H9 (cell line): ENCODE results near the gene HSPA4. TPM values are rescaled to one million over a fixed set of nuclear protein-coding genes. Genes with fewer than 3 reads are reported as not detected.

Source experiments
- DNase-seq: peaks from one replicate; pipeline ENCODE4 v3.0.0-alpha.2; 2017
- H2AFZ ChIP-seq: one replicate; pipeline ENCODE4 v1.6.1; 2013; ENCODE audit warnings: mild to moderate bottlenecking, low read length, control low read depth, moderate library complexity
- H2AK5ac ChIP-seq: 2 replicates; pipeline ENCODE4 v1.6.1; 2013; ENCODE audit warnings: low read length, control low read depth, mixed read lengths; ENCODE audit not compliant: insufficient read length
- H2BK120ac ChIP-seq: one replicate; pipeline ENCODE4 v1.6.1; 2013; ENCODE audit warnings: low read depth, mild to moderate bottlenecking, low read length, control low read depth, inconsistent platforms; ENCODE audit not compliant: poor library complexity, severe bottlenecking
- H2BK12ac ChIP-seq: 2 replicates; pipeline ENCODE4 v1.6.1; 2013; ENCODE audit warnings: low read length, control low read depth, mixed read lengths, low read depth; ENCODE audit not compliant: insufficient read length
- H2BK15ac ChIP-seq: 2 replicates; pipeline ENCODE4 v1.6.1; 2013; ENCODE audit warnings: low read depth, low read length, control low read depth
- H2BK20ac ChIP-seq: one replicate; pipeline ENCODE4 v1.6.1; 2013; ENCODE audit warnings: low read depth, mild to moderate bottlenecking, low read length, control low read depth, inconsistent platforms; ENCODE audit not compliant: poor library complexity, severe bottlenecking
- H2BK5ac ChIP-seq: 2 replicates; pipeline ENCODE4 v1.6.1; 2013; ENCODE audit warnings: low read length, control low read depth, mixed read lengths; ENCODE audit not compliant: insufficient read length
- H3K14ac ChIP-seq: 2 replicates; pipeline ENCODE4 v1.6.1; 2013; ENCODE audit warnings: low read length, control low read depth; ENCODE audit not compliant: insufficient read depth
- H3K18ac ChIP-seq: 2 replicates; pipeline ENCODE4 v1.6.1; 2013; ENCODE audit warnings: low read depth, mild to moderate bottlenecking, mixed read lengths, low read length, control low read depth; ENCODE audit not compliant: insufficient read length
- H3K23ac ChIP-seq: 2 replicates; pipeline ENCODE4 v1.6.1; 2013; ENCODE audit warnings: low read length, control low read depth, mixed read lengths, low read depth; ENCODE audit not compliant: insufficient read length
- H3K23me2 ChIP-seq: 2 replicates; pipeline ENCODE4 v1.6.1; 2013; ENCODE audit warnings: low read depth, mild to moderate bottlenecking, mixed read lengths, low read length, control low read depth; ENCODE audit not compliant: insufficient read length, poor library complexity, severe bottlenecking
- H3K27ac ChIP-seq: 2 replicates; pipeline ENCODE4 v1.5.1; 2013; ENCODE audit warnings: low read length, control low read depth, mixed read lengths, low read depth; ENCODE audit not compliant: insufficient read length
- H3K27me3 ChIP-seq: 2 replicates; pipeline ENCODE4 v1.6.1; 2013; ENCODE audit warnings: low read length, control low read depth, inconsistent platforms; ENCODE audit not compliant: insufficient read depth
- H3K4ac ChIP-seq: 2 replicates; pipeline ENCODE4 v1.6.1; 2013; ENCODE audit warnings: low read depth, mild to moderate bottlenecking, control low read depth, inconsistent platforms, low read length, moderate library complexity
- H3K4me1 ChIP-seq: 2 replicates; pipeline ENCODE4 v1.6.1; 2013; ENCODE audit warnings: low read length, control low read depth, inconsistent platforms; ENCODE audit not compliant: insufficient read depth
- H3K4me2 ChIP-seq: 2 replicates; pipeline ENCODE4 v1.6.1; 2013; ENCODE audit warnings: low read length, control low read depth, mixed read lengths; ENCODE audit not compliant: insufficient read length, insufficient read depth
- H3K56ac ChIP-seq: 2 replicates; pipeline ENCODE4 v1.6.1; 2013; ENCODE audit warnings: low read depth, mild to moderate bottlenecking, mixed read lengths, low read length, control low read depth; ENCODE audit not compliant: insufficient read length
- H3K79me1 ChIP-seq: 2 replicates; pipeline ENCODE4 v1.6.1; 2013; ENCODE audit warnings: low read depth, mild to moderate bottlenecking, moderate library complexity, low read length, control low read depth, inconsistent platforms; ENCODE audit not compliant: insufficient read depth, poor library complexity, severe bottlenecking
- H3K79me2 ChIP-seq: 2 replicates; pipeline ENCODE4 v1.6.1; 2013; ENCODE audit warnings: low read length, control low read depth, inconsistent platforms; ENCODE audit not compliant: insufficient read depth
- H3K9ac ChIP-seq: 2 replicates; pipeline ENCODE4 v1.6.1; 2013; ENCODE audit warnings: low read length, control low read depth, mixed read lengths; ENCODE audit not compliant: insufficient read length; ENCODE audit errors: extremely low read depth
- H3K9me3 ChIP-seq: one replicate; pipeline ENCODE4 v1.6.1; 2013; ENCODE audit warnings: low read depth, low read length, inconsistent platforms; ENCODE audit not compliant: control insufficient read depth
- H3T11ph ChIP-seq: one replicate; pipeline ENCODE4 v1.6.1; 2013; ENCODE audit warnings: mild to moderate bottlenecking, low read length, control low read depth, inconsistent platforms
- H4K20me1 ChIP-seq: one replicate; pipeline ENCODE4 v1.6.1; 2013; ENCODE audit not compliant: control insufficient read depth, insufficient read length, insufficient read depth
- H4K5ac ChIP-seq: 2 replicates; pipeline ENCODE4 v1.6.1; 2013; ENCODE audit warnings: low read depth, mild to moderate bottlenecking, mixed read lengths, low read length, control low read depth; ENCODE audit not compliant: insufficient read length
- H4K8ac ChIP-seq: replicated peaks from 2 replicates; pipeline ENCODE4 v1.6.1; 2013; ENCODE audit warnings: low read length, control low read depth, mixed read lengths, low read depth; ENCODE audit not compliant: insufficient read length
- H4K91ac ChIP-seq: 2 replicates; pipeline ENCODE4 v1.6.1; 2013; ENCODE audit warnings: low read depth, mild to moderate bottlenecking, moderate library complexity, mixed read lengths, low read length, control low read depth; ENCODE audit not compliant: insufficient read length
- H3K27ac Mint-ChIP-seq, 3 experiments: 2 replicates in 2 of 3; 3 replicates in 1 of 3; pipeline ENCODE4 v1.8.0; 2020 to 2021; ENCODE audit warnings: mixed read lengths in 3 of 3, mild to moderate bottlenecking in 1 of 3, moderate library complexity in 1 of 3
- H3K27me3 Mint-ChIP-seq: 2 replicates; pipeline ENCODE4 v1.8.0; 2021; ENCODE audit warnings: low read depth, mild to moderate bottlenecking, moderate library complexity, mixed read lengths
- H3K36me3 Mint-ChIP-seq, 3 experiments: 2 replicates in 2 of 3; 3 replicates in 1 of 3; pipeline ENCODE4 v1.8.0; 2020 to 2021; ENCODE audit warnings: low read depth in 3 of 3, mixed read lengths in 3 of 3; ENCODE audit not compliant: insufficient read depth in 1 of 3
- H3K4me1 Mint-ChIP-seq, 2 experiments: 2 replicates each; pipeline ENCODE4 v1.8.0; 2020; ENCODE audit warnings: mixed read lengths in 2 of 2
- H3K4me3 Mint-ChIP-seq, 2 experiments: 2 replicates in 1 of 2; 3 replicates in 1 of 2; pipeline ENCODE4 v1.8.0; 2020 to 2021; ENCODE audit warnings: mild to moderate bottlenecking in 2 of 2, mixed read lengths in 2 of 2, moderate library complexity in 1 of 2
- H3K9me3 Mint-ChIP-seq, 2 experiments: 2 replicates in 1 of 2; 3 replicates in 1 of 2; pipeline ENCODE4 v1.8.0; 2020; ENCODE audit warnings: mild to moderate bottlenecking in 2 of 2, mixed read lengths in 2 of 2, moderate library complexity in 1 of 2
- WGBS: extraction: QIAGEN DNeasy Blood & Tissue Kit; methylation state at CpG from one replicate; pipeline ENCODE4 v1.1.7; 2013; ENCODE audit warnings: missing lambda C conversion rate, low lambda C conversion rate, mixed read lengths; ENCODE audit not compliant: insufficient read length; ENCODE audit errors: extremely low coverage; 5-methylcytosine and 5-hydroxymethylcytosine counted together
- total RNA-seq: library from RNA; stranded (reverse); gene quantifications from 2 replicates; pipeline ENCODE4 v1.2.1, GENCODE V29; 2021
- TF ChIP-seq, protein P1 (sequence below): fragments of 200-600 bp; sonication (generic); conservative IDR thresholded peaks from 3 replicates; pipeline ENCODE4 v1.8.0; 2021; ENCODE audit warnings: antibody characterized with exemption, mild to moderate bottlenecking

HSPA4 gene
- total RNA-seq, 1 experiment from 2014 or later: 293 TPM

GRCh38 chr5:133117166-133117911 lies 65.5 kb downstream of the HSPA4 start:
- no peaks in the 10 kb centered on the region; the same call in 1 of the 2 replicates for H3K27me3 Mint-ChIP-seq
- Histone ChIP-seq H3T11ph (no peak overlapping the region), H4K5ac (no peak overlapping the region), H4K91ac (no peak overlapping the region), H2BK15ac (no peak overlapping the region), H3K14ac (no peak overlapping the region), H4K20me1 (no peaks in the 10 kb centered on the region), H3K27ac (no peak overlapping the region), H2BK5ac (no peak overlapping the region), H2AK5ac (no peak overlapping the region), H3K56ac (no peak overlapping the region), H4K8ac (no peak overlapping the region), H3K4me2 (no peak overlapping the region), H3K4me1 (no peaks in the 10 kb centered on the region), H3K23ac (no peak overlapping the region), H2BK12ac (no peak overlapping the region), H3K23me2 (no peaks in the 10 kb centered on the region), H3K9me3 (no peaks in the 10 kb centered on the region), H3K4ac (no peak overlapping the region), H2BK120ac (no peak overlapping the region), H3K27me3 (no peaks in the 10 kb centered on the region), H3K9ac (no peak overlapping the region), H2AFZ (no peak overlapping the region), H3K79me1 (no peaks in the 10 kb centered on the region), H3K79me2 (no peaks in the 10 kb centered on the region), H3K18ac (no peak overlapping the region), H2BK20ac (no peak overlapping the region)
- no peaks in the 10 kb centered on the region for H3K9me3 Mint-ChIP-seq
- H3K4me3 Mint-ChIP-seq: no peak overlapping the region
- peaks cover 14 to 20% of the 10 kb centered on the region in 2 experiments for H3K4me1 Mint-ChIP-seq
- TF ChIP-seq, protein P1, sequence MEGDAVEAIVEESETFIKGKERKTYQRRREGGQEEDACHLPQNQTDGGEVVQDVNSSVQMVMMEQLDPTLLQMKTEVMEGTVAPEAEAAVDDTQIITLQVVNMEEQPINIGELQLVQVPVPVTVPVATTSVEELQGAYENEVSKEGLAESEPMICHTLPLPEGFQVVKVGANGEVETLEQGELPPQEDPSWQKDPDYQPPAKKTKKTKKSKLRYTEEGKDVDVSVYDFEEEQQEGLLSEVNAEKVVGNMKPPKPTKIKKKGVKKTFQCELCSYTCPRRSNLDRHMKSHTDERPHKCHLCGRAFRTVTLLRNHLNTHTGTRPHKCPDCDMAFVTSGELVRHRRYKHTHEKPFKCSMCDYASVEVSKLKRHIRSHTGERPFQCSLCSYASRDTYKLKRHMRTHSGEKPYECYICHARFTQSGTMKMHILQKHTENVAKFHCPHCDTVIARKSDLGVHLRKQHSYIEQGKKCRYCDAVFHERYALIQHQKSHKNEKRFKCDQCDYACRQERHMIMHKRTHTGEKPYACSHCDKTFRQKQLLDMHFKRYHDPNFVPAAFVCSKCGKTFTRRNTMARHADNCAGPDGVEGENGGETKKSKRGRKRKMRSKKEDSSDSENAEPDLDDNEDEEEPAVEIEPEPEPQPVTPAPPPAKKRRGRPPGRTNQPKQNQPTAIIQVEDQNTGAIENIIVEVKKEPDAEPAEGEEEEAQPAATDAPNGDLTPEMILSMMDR: no peak
- H3K36me3 Mint-ChIP-seq: no peaks in the 10 kb centered on the region
- H3K27ac Mint-ChIP-seq: no peak overlapping the region
- WGBS: no CpG with 5 or more reads among the region's 10 CpGs
- no peak for DNase-seq
